ENCODE results near the gene RPL7A.
A peak's percentile ranks its signal among the peaks of the same experiment; 100 is the strongest.
"Not testable (repeated sequence)": the region's sequence is repeated elsewhere in the genome, so short reads cannot be mapped to it uniquely, and the experiment has no call there.

Gene RPL7A

GRCh38 chr9:133368249-133368881 lies 20.3 kb downstream of the RPL7A start:
- peak; percentile 56 for DNase-seq (ENCODE audit: low spot score)

GRCh38 chr9:133369422-133369821 lies 21.4 kb downstream of the RPL7A start:
- no peak for DNase-seq (ENCODE audit: low spot score)

GRCh38 chr9:133369933-133370332 lies 21.9 kb downstream of the RPL7A start:
- no peak for DNase-seq (ENCODE audit: low spot score)

- no peak for DNase-seq (ENCODE audit: low spot score)
These were observed 22.7 kb downstream of the RPL7A start for GRCh38 chr9:133370685-133371084.

- DNase-seq (ENCODE audit: low spot score) = peak; percentile 19
These were observed 23.3 kb downstream of the RPL7A start for GRCh38 chr9:133371261-133371711.

GRCh38 chr9:133372144-133372543 lies 24.1 kb downstream of the RPL7A start:
- DNase-seq (ENCODE audit: low spot score) = peak; percentile 1

- DNase-seq (ENCODE audit: low spot score) = peak; percentile 66
These were observed 26.6 kb downstream of the RPL7A start for GRCh38 chr9:133374612-133375115.

GRCh38 chr9:133375116-133375723 lies 27.2 kb downstream of the RPL7A start:
- peak; percentile 48 for DNase-seq (ENCODE audit: low spot score)

GRCh38 chr9:133375724-133376654 lies 28.0 kb downstream of the RPL7A start, which contains the start of the genes STKLD1 and SURF4:
TSS of gene STKLD1 (plus strand) at chr9:133376366. CDS start at chr9:133376474, 108 bp downstream.
TSS of gene SURF4 (minus strand) at chr9:133376060. CDS start at chr9:133375969, 91 bp downstream.
- peak; percentile 97 for DNase-seq (ENCODE audit: low spot score)

- DNase-seq (ENCODE audit: low spot score) = not testable (repeated sequence)
These were observed 29.3 kb downstream of the RPL7A start for GRCh38 chr9:133377280-133377679.

- DNase-seq (ENCODE audit: low spot score) = no peak
These were observed 29.8 kb downstream of the RPL7A start for GRCh38 chr9:133377721-133378216.

- no peak for DNase-seq (ENCODE audit: low spot score)
These were observed 30.5 kb downstream of the RPL7A start for GRCh38 chr9:133378408-133378962.

GRCh38 chr9:133379153-133380086 lies 31.4 kb downstream of the RPL7A start:
- no peak for DNase-seq (ENCODE audit: low spot score)

- no peak for DNase-seq (ENCODE audit: low spot score)
These were observed 32.7 kb downstream of the RPL7A start for GRCh38 chr9:133380734-133381133.

- no peak for DNase-seq (ENCODE audit: low spot score)
These were observed 34.6 kb downstream of the RPL7A start for GRCh38 chr9:133382507-133383141.

GRCh38 chr9:133383438-133383837 lies 35.4 kb downstream of the RPL7A start:
- no peak for DNase-seq (ENCODE audit: low spot score)

- no peak for DNase-seq (ENCODE audit: low spot score)
These were observed 36.8 kb downstream of the RPL7A start for GRCh38 chr9:133384736-133385321.

GRCh38 chr9:133385452-133385851 lies 37.4 kb downstream of the RPL7A start:
- DNase-seq (ENCODE audit: low spot score) = no peak

- no peak for DNase-seq (ENCODE audit: low spot score)
These were observed 38.3 kb downstream of the RPL7A start for GRCh38 chr9:133386338-133386737.

- DNase-seq (ENCODE audit: low spot score) = no peak
These were observed 39.7 kb downstream of the RPL7A start for GRCh38 chr9:133387680-133388079.

All from kidney tubule cell (primary cell).